Mesendoderm (in vitro differentiated cells): ENCODE data around the gene RCL1.

Experiments used
- DNase-seq: peaks from one replicate; pipeline ENCODE4 v3.0.0; 2013
- H2AK5ac ChIP-seq: 2 replicates; pipeline ENCODE4 v1.6.1; 2013; ENCODE audit warnings: low read length, inconsistent platforms
- H2BK120ac ChIP-seq: 2 replicates; pipeline ENCODE4 v1.6.1; 2013; ENCODE audit warnings: low read depth, mild to moderate bottlenecking, low read length, moderate library complexity, mixed read lengths
- H2BK15ac ChIP-seq: replicated peaks from 2 replicates; pipeline ENCODE4 v1.6.1; 2013; ENCODE audit warnings: low read depth, mild to moderate bottlenecking, moderate library complexity
- H2BK5ac ChIP-seq: 2 replicates; pipeline ENCODE4 v1.6.1; 2013; ENCODE audit warnings: low read length, inconsistent platforms
- H3K18ac ChIP-seq: 2 replicates; pipeline ENCODE4 v1.6.1; 2013; ENCODE audit warnings: mild to moderate bottlenecking, low read length, mixed read lengths
- H3K23ac ChIP-seq: one replicate; pipeline ENCODE4 v1.6.1; 2013; ENCODE audit warnings: low read length
- H3K27ac ChIP-seq: 2 replicates; pipeline ENCODE4 v1.5.1; 2013; ENCODE audit warnings: low read depth, mild to moderate bottlenecking, inconsistent platforms, low read length, moderate library complexity
- H3K27me3 ChIP-seq: 2 replicates; pipeline ENCODE4 v1.6.1; 2013; ENCODE audit warnings: low read length, control low read depth, mild to moderate bottlenecking, inconsistent platforms; ENCODE audit not compliant: insufficient read depth, poor library complexity
- H3K36me3 ChIP-seq: 2 replicates; pipeline ENCODE4 v1.6.1; 2013; ENCODE audit warnings: low read length, inconsistent platforms; ENCODE audit not compliant: control insufficient read depth, insufficient read depth
- H3K4ac ChIP-seq: one replicate; pipeline ENCODE4 v1.6.1; 2013; ENCODE audit warnings: low read depth, mild to moderate bottlenecking, low read length, moderate library complexity
- H3K4me1 ChIP-seq: 2 replicates; pipeline ENCODE4 v1.6.1; 2013; ENCODE audit warnings: low read depth, low read length, inconsistent platforms; ENCODE audit not compliant: control insufficient read depth
- H3K4me2 ChIP-seq: 2 replicates; pipeline ENCODE4 v1.6.1; 2013; ENCODE audit warnings: low read length
- H3K4me3 ChIP-seq: 2 replicates; pipeline ENCODE4 v1.5.1; 2013; ENCODE audit warnings: mild to moderate bottlenecking, low read length
- H3K56ac ChIP-seq: one replicate; pipeline ENCODE4 v1.6.1; 2013; ENCODE audit warnings: low read length
- H3K79me1 ChIP-seq: 2 replicates; pipeline ENCODE4 v1.6.1; 2013; ENCODE audit warnings: low read length, inconsistent platforms
- H3K79me2 ChIP-seq: 2 replicates; pipeline ENCODE4 v1.6.1; 2013; ENCODE audit warnings: mild to moderate bottlenecking, low read length; ENCODE audit not compliant: control insufficient read depth, insufficient read depth
- H3K9ac ChIP-seq: 2 replicates; pipeline ENCODE4 v1.6.1; 2013; ENCODE audit warnings: low read length, inconsistent platforms
- H4K5ac ChIP-seq: one replicate; pipeline ENCODE4 v1.6.1; 2013; ENCODE audit warnings: low read length
- H4K8ac ChIP-seq: one replicate; pipeline ENCODE4 v1.6.1; 2013; ENCODE audit warnings: low read depth, mild to moderate bottlenecking, control low read depth, low read length, moderate library complexity
- WGBS: extraction: QIAGEN DNeasy Blood & Tissue Kit; methylation state at CpG from one replicate; pipeline ENCODE4 v1.1.7; 2013; ENCODE audit warnings: low lambda C conversion rate, missing lambda C conversion rate; ENCODE audit not compliant: insufficient coverage; ENCODE audit errors: extremely low coverage; 5-methylcytosine and 5-hydroxymethylcytosine counted together

RCL1 gene

DNA sequence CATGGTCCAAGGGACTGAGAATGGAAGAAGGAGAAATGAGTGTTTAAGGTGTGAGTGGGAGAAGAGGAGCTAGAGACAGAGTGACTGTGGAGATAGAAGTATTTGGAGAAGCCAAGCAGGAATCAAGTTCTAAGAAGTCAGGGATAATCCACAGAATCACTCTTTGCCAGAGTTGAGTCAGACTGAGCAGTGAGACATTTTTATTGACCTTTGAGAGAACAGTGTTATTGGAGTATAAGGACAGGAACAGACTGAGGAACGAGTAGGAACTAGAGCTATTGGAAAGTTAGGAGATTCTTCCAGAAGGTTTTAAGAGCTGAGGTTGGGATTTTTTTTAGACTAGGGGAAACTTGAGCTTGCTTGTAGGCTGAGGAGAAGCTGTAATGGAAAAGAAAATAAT lies 37.2 kb downstream of the RCL1 start:
- Histone ChIP-seq H4K5ac (no peak overlapping the region), H3K27me3 (no peaks in the 10 kb centered on the region), H3K79me2 (peaks cover 5% of the 10 kb centered on the region), H2BK5ac (no peak overlapping the region), H3K4me2 (no peak overlapping the region), H3K23ac (no peak overlapping the region), H3K9ac (no peak overlapping the region), H3K36me3 (no peaks in the 10 kb centered on the region), H2AK5ac (no peak overlapping the region), H3K4ac (no peak overlapping the region), H3K18ac (no peak overlapping the region), H3K27ac (no peak overlapping the region), H3K4me1 (peaks cover 8% of the 10 kb centered on the region), H2BK120ac (no peak overlapping the region), H3K79me1 (peaks cover 19% of the 10 kb centered on the region), H3K4me3 (no peak overlapping the region), H3K56ac (no peak overlapping the region), H4K8ac (no peak overlapping the region), H2BK15ac (no peak overlapping the region)
- WGBS, result no CpG with 5 or more reads among the region's 1 CpG
- no peak for DNase-seq

GRCh38 chr9:4830699-4831098 lies 38.0 kb downstream of the RCL1 start:
- H3K4me1 ChIP-seq, result peaks cover 8% of the 10 kb centered on the region
- no peak for DNase-seq
- no peaks in the 10 kb centered on the region for H3K36me3 ChIP-seq
- H2BK15ac ChIP-seq, result no peak overlapping the region
- no peak overlapping the region for H4K5ac ChIP-seq
- H3K79me2 ChIP-seq, result peaks cover 5% of the 10 kb centered on the region
- no peaks in the 10 kb centered on the region for H3K27me3 ChIP-seq
- no peak overlapping the region for H3K18ac ChIP-seq
- H3K23ac ChIP-seq, result no peak overlapping the region
- no peak overlapping the region for H4K8ac ChIP-seq
- no peak overlapping the region for H3K9ac ChIP-seq
- no peak overlapping the region for H2AK5ac ChIP-seq
- no peak overlapping the region for H2BK120ac ChIP-seq
- peak overlapping the region; percentile 58 for H3K56ac ChIP-seq
- H3K27ac ChIP-seq, result no peak overlapping the region
- no peak overlapping the region for H3K4me3 ChIP-seq
- H3K4ac ChIP-seq, result no peak overlapping the region
- no peak overlapping the region for H2BK5ac ChIP-seq
- H3K79me1 ChIP-seq, result peaks cover 19% of the 10 kb centered on the region
- WGBS, result no CpG with 5 or more reads among the region's 5 CpGs
- no peak overlapping the region for H3K4me2 ChIP-seq

DNA sequence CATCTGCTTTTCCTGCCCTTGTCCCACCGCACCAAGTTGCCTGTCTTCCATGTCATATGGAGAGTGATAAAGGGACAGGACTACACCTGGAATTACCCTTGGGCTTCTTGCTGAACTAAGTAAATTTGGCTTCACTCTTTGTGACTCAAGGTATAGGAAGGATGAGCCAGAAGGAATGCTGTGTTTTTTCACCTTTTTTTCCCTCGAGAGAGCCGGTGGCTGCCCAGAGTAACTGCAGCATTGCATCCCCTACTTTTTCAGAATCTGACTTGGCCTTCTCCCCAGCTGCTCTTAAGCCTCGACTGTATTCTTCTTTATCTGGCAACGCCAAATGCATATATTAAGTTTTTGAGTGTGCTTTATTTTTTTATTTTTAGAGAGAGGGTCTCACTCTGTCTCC lies 38.4 kb downstream of the RCL1 start:
- no CpG with 5 or more reads among the region's 5 CpGs for WGBS
- no peak overlapping the region for H3K18ac ChIP-seq
- no peak overlapping the region for H4K8ac ChIP-seq
- DNase-seq, result peak; percentile 52
- H2BK120ac ChIP-seq, result no peak overlapping the region
- H4K5ac ChIP-seq, result no peak overlapping the region
- no peaks in the 10 kb centered on the region for H3K27me3 ChIP-seq
- no peak overlapping the region for H3K4me3 ChIP-seq
- no peak overlapping the region for H2BK15ac ChIP-seq
- H3K79me1 ChIP-seq, result peaks cover 21% of the 10 kb centered on the region
- H3K27ac ChIP-seq, result no peak overlapping the region
- peak overlapping the region; percentile 58 for H3K56ac ChIP-seq
- no peak overlapping the region for H2BK5ac ChIP-seq
- peaks cover 8% of the 10 kb centered on the region for H3K4me1 ChIP-seq
- H3K79me2 ChIP-seq, result peaks cover 5% of the 10 kb centered on the region
- no peaks in the 10 kb centered on the region for H3K36me3 ChIP-seq
- H3K4me2 ChIP-seq, result no peak overlapping the region
- no peak overlapping the region for H2AK5ac ChIP-seq
- H3K9ac ChIP-seq, result no peak overlapping the region
- no peak overlapping the region for H3K4ac ChIP-seq
- H3K23ac ChIP-seq, result no peak overlapping the region

GRCh38 chr9:4831944-4832343 lies 39.2 kb downstream of the RCL1 start:
- no peak overlapping the region for H3K27ac ChIP-seq

DNA sequence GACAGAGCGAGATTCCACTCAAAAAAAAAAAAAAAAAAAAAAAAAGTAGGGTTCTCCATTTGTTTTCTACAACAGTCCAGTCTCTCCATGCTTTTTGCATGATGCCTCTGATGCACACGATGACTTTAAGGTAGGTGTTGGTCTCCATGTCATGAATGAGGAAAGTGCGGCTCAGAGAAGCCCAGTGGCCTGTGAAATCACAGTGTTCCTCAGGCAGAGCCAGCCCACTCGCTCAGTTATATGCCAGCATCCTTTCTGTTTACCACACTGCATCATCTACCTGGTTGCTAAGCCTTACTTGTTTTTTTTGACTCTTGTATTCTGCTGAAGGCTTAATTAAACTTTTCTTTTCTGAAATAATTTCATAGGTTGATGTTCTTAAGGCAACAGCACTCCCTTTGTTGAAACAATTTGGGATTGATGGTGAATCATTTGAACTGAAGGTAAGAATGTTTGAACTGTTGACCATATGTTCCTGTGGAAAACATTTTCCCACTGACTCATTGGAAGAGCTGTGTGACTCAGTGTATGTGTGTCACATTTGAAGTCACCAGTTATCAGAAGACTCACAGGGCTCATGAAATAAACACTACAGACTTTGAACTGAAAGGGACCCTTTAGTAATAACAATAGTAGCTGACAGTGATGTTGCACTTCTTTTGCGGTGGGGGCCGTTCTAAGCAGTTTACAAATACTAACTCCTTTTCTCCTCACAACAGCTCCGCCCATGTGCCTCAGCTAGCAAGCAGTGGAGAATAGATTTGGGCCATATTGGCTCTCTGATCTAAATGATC lies 40.2 kb downstream of the RCL1 start:
- WGBS, result no CpG with 5 or more reads among the region's 7 CpGs
- Histone ChIP-seq H3K4me2 (no peak overlapping the region), H3K9ac (no peak overlapping the region), H3K18ac (no peak overlapping the region), H3K79me1 (peaks cover 18% of the 10 kb centered on the region), H2BK15ac (no peak overlapping the region), H2BK120ac (no peak overlapping the region), H3K4me1 (peaks cover 8% of the 10 kb centered on the region), H3K36me3 (no peaks in the 10 kb centered on the region), H2BK5ac (no peak overlapping the region), H3K4me3 (no peak overlapping the region), H3K23ac (no peak overlapping the region), H4K8ac (no peak overlapping the region), H2AK5ac (no peak overlapping the region), H4K5ac (no peak overlapping the region), H3K56ac (no peak overlapping the region), H3K27me3 (no peaks in the 10 kb centered on the region), H3K27ac (no peak overlapping the region), H3K79me2 (peaks cover 5% of the 10 kb centered on the region), H3K4ac (no peak overlapping the region)
- DNase-seq, result peak; percentile 23

More at GRCh38 chr9:4831944-4832343, 39.2 kb downstream of the RCL1 start:
- peaks cover 8% of the 10 kb centered on the region for H3K4me1 ChIP-seq
- no peak overlapping the region for H3K18ac ChIP-seq
- WGBS, result no CpG with 5 or more reads among the region's 3 CpGs
- H3K23ac ChIP-seq, result no peak overlapping the region
- H3K79me2 ChIP-seq, result peaks cover 5% of the 10 kb centered on the region
- H3K36me3 ChIP-seq, result no peaks in the 10 kb centered on the region
- H2AK5ac ChIP-seq, result no peak overlapping the region
- no peak overlapping the region for H3K4me2 ChIP-seq
- H2BK5ac ChIP-seq, result no peak overlapping the region
- H3K9ac ChIP-seq, result no peak overlapping the region
- H3K27me3 ChIP-seq, result no peaks in the 10 kb centered on the region
- no peak overlapping the region for H3K4me3 ChIP-seq
- H4K8ac ChIP-seq, result no peak overlapping the region
- H2BK15ac ChIP-seq, result no peak overlapping the region
- H4K5ac ChIP-seq, result no peak overlapping the region
- no peak overlapping the region for H3K56ac ChIP-seq
- H3K4ac ChIP-seq, result no peak overlapping the region
- H3K79me1 ChIP-seq, result peaks cover 18% of the 10 kb centered on the region
- peak; percentile 71 for DNase-seq
- H2BK120ac ChIP-seq, result no peak overlapping the region
